ENCODE data around the gene COL6A1.

DNA sequence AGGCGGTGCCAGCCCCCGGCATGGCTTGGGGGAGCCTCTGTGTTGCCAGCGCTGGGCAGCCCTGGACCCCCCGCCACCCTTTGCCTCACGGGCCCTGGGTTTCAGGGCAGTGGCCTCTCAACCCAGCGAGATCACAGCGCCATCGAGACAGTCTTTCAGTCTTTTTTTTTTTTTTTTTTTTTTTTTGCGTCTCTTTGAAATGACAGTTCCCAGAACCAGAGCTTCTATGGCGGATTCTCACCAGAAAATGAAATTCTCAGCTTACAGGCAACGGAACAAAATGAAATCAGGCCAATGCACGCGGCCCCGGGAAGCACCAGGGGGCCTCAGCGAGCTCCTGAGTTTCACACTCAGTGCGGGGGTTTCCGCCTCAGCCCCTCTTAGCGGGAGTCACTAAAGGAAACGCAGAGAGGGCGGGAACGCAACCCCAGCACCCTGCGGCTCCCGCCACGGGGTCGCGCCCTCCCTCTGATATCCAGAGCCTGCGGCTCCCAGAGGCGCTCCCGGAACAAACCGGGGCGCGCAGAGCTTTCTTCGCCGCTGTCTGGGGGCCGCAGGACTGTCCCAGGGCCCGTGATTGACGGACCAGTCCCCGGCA is 8.0 kb upstream of the COL6A1 start:
- TF ChIP-seq POLR2A (IDR thresholded peaks at IDR 0.05; ENCODE audit: insufficient read depth in 1 of 2, low read depth in 2 of 2, low read length in 2 of 2): no peak
- TF ChIP-seq RAD21 (CRISPR knock-in tag; IDR thresholded peaks at IDR 0.05): peak; percentile 42; the same call in 1 of the 2 replicates
- TF ChIP-seq ZNF687 (CRISPR knock-in tag; IDR thresholded peaks at IDR 0.05): no peak; the same call in 1 of the 2 replicates
- no peak for TF ChIP-seq NR2F1 (CRISPR knock-in tag; IDR thresholded peaks at IDR 0.05)
- no peak for TF ChIP-seq ZSCAN22 (CRISPR knock-in tag; IDR thresholded peaks at IDR 0.05)
- TF ChIP-seq, protein P1, sequence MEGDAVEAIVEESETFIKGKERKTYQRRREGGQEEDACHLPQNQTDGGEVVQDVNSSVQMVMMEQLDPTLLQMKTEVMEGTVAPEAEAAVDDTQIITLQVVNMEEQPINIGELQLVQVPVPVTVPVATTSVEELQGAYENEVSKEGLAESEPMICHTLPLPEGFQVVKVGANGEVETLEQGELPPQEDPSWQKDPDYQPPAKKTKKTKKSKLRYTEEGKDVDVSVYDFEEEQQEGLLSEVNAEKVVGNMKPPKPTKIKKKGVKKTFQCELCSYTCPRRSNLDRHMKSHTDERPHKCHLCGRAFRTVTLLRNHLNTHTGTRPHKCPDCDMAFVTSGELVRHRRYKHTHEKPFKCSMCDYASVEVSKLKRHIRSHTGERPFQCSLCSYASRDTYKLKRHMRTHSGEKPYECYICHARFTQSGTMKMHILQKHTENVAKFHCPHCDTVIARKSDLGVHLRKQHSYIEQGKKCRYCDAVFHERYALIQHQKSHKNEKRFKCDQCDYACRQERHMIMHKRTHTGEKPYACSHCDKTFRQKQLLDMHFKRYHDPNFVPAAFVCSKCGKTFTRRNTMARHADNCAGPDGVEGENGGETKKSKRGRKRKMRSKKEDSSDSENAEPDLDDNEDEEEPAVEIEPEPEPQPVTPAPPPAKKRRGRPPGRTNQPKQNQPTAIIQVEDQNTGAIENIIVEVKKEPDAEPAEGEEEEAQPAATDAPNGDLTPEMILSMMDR (CRISPR knock-in tag; IDR thresholded peaks at IDR 0.05): peak; percentile 69
- peak; percentile 64; the same call in 1 of the 2 replicates for TF ChIP-seq PATZ1 (CRISPR knock-in tag; IDR thresholded peaks at IDR 0.05)
- no peak for TF ChIP-seq ZNF335 (CRISPR knock-in tag; IDR thresholded peaks at IDR 0.05)
- no peak for TF ChIP-seq ZSCAN30 (CRISPR knock-in tag; IDR thresholded peaks at IDR 0.05)
- TF ChIP-seq, protein P2, sequence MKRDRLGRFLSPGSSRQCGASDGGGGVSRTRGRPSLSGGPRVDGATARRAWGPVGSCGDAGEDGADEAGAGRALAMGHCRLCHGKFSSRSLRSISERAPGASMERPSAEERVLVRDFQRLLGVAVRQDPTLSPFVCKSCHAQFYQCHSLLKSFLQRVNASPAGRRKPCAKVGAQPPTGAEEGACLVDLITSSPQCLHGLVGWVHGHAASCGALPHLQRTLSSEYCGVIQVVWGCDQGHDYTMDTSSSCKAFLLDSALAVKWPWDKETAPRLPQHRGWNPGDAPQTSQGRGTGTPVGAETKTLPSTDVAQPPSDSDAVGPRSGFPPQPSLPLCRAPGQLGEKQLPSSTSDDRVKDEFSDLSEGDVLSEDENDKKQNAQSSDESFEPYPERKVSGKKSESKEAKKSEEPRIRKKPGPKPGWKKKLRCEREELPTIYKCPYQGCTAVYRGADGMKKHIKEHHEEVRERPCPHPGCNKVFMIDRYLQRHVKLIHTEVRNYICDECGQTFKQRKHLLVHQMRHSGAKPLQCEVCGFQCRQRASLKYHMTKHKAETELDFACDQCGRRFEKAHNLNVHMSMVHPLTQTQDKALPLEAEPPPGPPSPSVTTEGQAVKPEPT (CRISPR knock-in tag; IDR thresholded peaks at IDR 0.05; ENCODE audit: low read depth): no peak
- TF ChIP-seq, protein P3, sequence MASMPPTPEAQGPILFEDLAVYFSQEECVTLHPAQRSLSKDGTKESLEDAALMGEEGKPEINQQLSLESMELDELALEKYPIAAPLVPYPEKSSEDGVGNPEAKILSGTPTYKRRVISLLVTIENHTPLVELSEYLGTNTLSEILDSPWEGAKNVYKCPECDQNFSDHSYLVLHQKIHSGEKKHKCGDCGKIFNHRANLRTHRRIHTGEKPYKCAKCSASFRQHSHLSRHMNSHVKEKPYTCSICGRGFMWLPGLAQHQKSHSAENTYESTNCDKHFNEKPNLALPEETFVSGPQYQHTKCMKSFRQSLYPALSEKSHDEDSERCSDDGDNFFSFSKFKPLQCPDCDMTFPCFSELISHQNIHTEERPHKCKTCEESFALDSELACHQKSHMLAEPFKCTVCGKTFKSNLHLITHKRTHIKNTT (CRISPR knock-in tag; IDR thresholded peaks at IDR 0.05): no peak

Data from HepG2 (cell line).